Smooth muscle cell of the brain vasculature (primary cell): Measurements from ENCODE around the gene ASMTL.
A peak's percentile ranks its signal among the peaks of the same experiment; 100 is the strongest.
"Not testable (repeated sequence)": the region's sequence is repeated elsewhere in the genome, so short reads cannot be mapped to it uniquely, and the experiment has no call there.

Experiments
- DNase-seq: peaks from one replicate; pipeline ENCODE4 v3.0.0-alpha.2; 2012; ENCODE audit warnings: low read depth, low spot score

The ASMTL gene

GRCh38 chrX:1405769-1406168, 46.9 kb downstream of the ASMTL start:
- DNase-seq = not testable (repeated sequence)

GRCh38 chrX:1403867-1404266, 48.8 kb downstream of the ASMTL start:
- not testable (repeated sequence) for DNase-seq

GRCh38 chrX:1403228-1403627, 49.5 kb downstream of the ASMTL start:
- DNase-seq = no peak

GRCh38 chrX:1401611-1402430, 50.9 kb downstream of the ASMTL start:
- no peak for DNase-seq

GRCh38 chrX:1400742-1401471, 51.8 kb downstream of the ASMTL start:
- no peak for DNase-seq

- DNase-seq = no peak
These were observed 52.7 kb downstream of the ASMTL start for GRCh38 chrX:1400049-1400448.

- DNase-seq = no peak
These were observed 54.0 kb downstream of the ASMTL start for GRCh38 chrX:1398431-1399340.

GRCh38 chrX:1397441-1398270, 55.1 kb downstream of the ASMTL start:
- DNase-seq = no peak

- DNase-seq = no peak
These were observed 55.7 kb downstream of the ASMTL start for GRCh38 chrX:1397001-1397400.

- DNase-seq = no peak
These were observed 57.0 kb downstream of the ASMTL start for GRCh38 chrX:1395646-1396216.

- no peak for DNase-seq
These were observed 57.8 kb downstream of the ASMTL start for GRCh38 chrX:1394731-1395501.

GRCh38 chrX:1393871-1394615, 58.7 kb downstream of the ASMTL start:
- no peak for DNase-seq

- DNase-seq = peak; percentile 44
These were observed 60.2 kb downstream of the ASMTL start for GRCh38 chrX:1392376-1393068.

GRCh38 chrX:1391707-1392375, 60.9 kb downstream of the ASMTL start, which contains the start of gene SLC25A6:
Gene SLC25A6 (minus strand): TSS chrX:1392113. CDS start chrX:1392009, 104 bp downstream.
- peak; percentile 90 for DNase-seq

- DNase-seq = peak; percentile 69
These were observed 61.4 kb downstream of the ASMTL start for GRCh38 chrX:1391370-1391706.

GRCh38 chrX:1390621-1391369, 61.9 kb downstream of the ASMTL start:
- DNase-seq = no peak

- no peak for DNase-seq
These were observed 62.8 kb downstream of the ASMTL start for GRCh38 chrX:1389993-1390285.
